ENCODE data around the gene NOS2. TPM values are rescaled to one million over a fixed set of nuclear protein-coding genes. Genes with fewer than 3 reads are reported as not detected.

NOS2 gene
- total and polyA plus RNA-seq, 4 donors = 0.30 to 2.2 (median 0.89) TPM

GRCh38 chr17:27810211-27810901 lies 10.0 kb upstream of the NOS2 start:
- no peak overlapping the region for H3K4me3 ChIP-seq
- H3K9ac ChIP-seq (ENCODE audit: insufficient read depth in 1 of 2, low read length in 2 of 2) = no peak overlapping the region
- no peaks in the 10 kb centered on the region for H3K9me3 ChIP-seq (ENCODE audit: control insufficient read depth in 4 of 4, insufficient read depth in 3 of 4, low read length in 3 of 4)
- TF ChIP-seq CTCF (IDR thresholded peaks at IDR 0.05; ENCODE audit: control extremely low read depth, extremely low read depth) = no peak
- DNase-seq (no peak), ATAC-seq (ENCODE audit: insufficient read depth, low FRiP score) (no peak)
- WGBS, 2 donors = 52 to 63% methylated on average over 7 of the region's 7 CpGs
- H3K4me1 ChIP-seq (ENCODE audit: control insufficient read depth in 5 of 5, insufficient read depth in 5 of 5, low read length in 5 of 5) = peaks cover 0 to 4% (median 0%) of the 10 kb centered on the region in 5 donors
- no peak overlapping the region for H3K27ac ChIP-seq (ENCODE audit: low read depth in 1 of 2, low read length in 1 of 2)
- H3K27me3 ChIP-seq (ENCODE audit: control insufficient read depth in 3 of 3, insufficient read depth in 3 of 3, low read length in 2 of 3) = no peaks in the 10 kb centered on the region
- no peaks in the 10 kb centered on the region for H3K36me3 ChIP-seq (ENCODE audit: control insufficient read depth in 4 of 4, insufficient read depth in 4 of 4, low read length in 4 of 4)

- Histone ChIP-seq H3K4me1 (ENCODE audit: control insufficient read depth in 5 of 5, insufficient read depth in 5 of 5, low read length in 5 of 5) (peaks cover 0 to 4% (median 0%) of the 10 kb centered on the region in 5 donors), H3K27me3 (ENCODE audit: control insufficient read depth in 3 of 3, insufficient read depth in 3 of 3, low read length in 2 of 3) (no peaks in the 10 kb centered on the region), H3K4me3 (no peak overlapping the region), H3K9ac (ENCODE audit: insufficient read depth in 1 of 2, low read length in 2 of 2) (no peak overlapping the region), H3K9me3 (ENCODE audit: control insufficient read depth in 4 of 4, insufficient read depth in 3 of 4, low read length in 3 of 4) (no peaks in the 10 kb centered on the region), H3K36me3 (ENCODE audit: control insufficient read depth in 4 of 4, insufficient read depth in 4 of 4, low read length in 4 of 4) (no peaks in the 10 kb centered on the region), H3K27ac (ENCODE audit: low read depth in 1 of 2, low read length in 1 of 2) (no peak overlapping the region)
- ATAC-seq (ENCODE audit: insufficient read depth, low FRiP score) = no peak
- WGBS, 2 donors = 95 to 98% methylated on average over 1 of the region's 1 CpG
- no peak for DNase-seq
- TF ChIP-seq CTCF (IDR thresholded peaks at IDR 0.05; ENCODE audit: control extremely low read depth, extremely low read depth) = no peak
These were observed 9.2 kb upstream of the NOS2 start for GRCh38 chr17:27809555-27809954.

- no peak for ATAC-seq (ENCODE audit: insufficient read depth, low FRiP score)
- Histone ChIP-seq H3K36me3 (ENCODE audit: control insufficient read depth in 4 of 4, insufficient read depth in 4 of 4, low read length in 4 of 4) (no peaks in the 10 kb centered on the region), H3K4me3 (no peak overlapping the region), H3K27me3 (ENCODE audit: control insufficient read depth in 3 of 3, insufficient read depth in 3 of 3, low read length in 2 of 3) (no peaks in the 10 kb centered on the region), H3K9ac (ENCODE audit: insufficient read depth in 1 of 2, low read length in 2 of 2) (no peak overlapping the region), H3K4me1 (ENCODE audit: control insufficient read depth in 5 of 5, insufficient read depth in 5 of 5, low read length in 5 of 5) (peaks cover 0 to 4% (median 0%) of the 10 kb centered on the region in 5 donors), H3K9me3 (ENCODE audit: control insufficient read depth in 4 of 4, insufficient read depth in 3 of 4, low read length in 3 of 4) (no peaks in the 10 kb centered on the region), H3K27ac (ENCODE audit: low read depth in 1 of 2, low read length in 1 of 2) (no peak overlapping the region)
- TF ChIP-seq CTCF (IDR thresholded peaks at IDR 0.05; ENCODE audit: control extremely low read depth, extremely low read depth) = no peak
- WGBS, 2 donors = 81 to 85% methylated on average over 4 of the region's 4 CpGs
- DNase-seq = no peak
These were observed 8.3 kb upstream of the NOS2 start for GRCh38 chr17:27808628-27809027.
